ENCODE data around the gene PPARGC1A.

DNA sequence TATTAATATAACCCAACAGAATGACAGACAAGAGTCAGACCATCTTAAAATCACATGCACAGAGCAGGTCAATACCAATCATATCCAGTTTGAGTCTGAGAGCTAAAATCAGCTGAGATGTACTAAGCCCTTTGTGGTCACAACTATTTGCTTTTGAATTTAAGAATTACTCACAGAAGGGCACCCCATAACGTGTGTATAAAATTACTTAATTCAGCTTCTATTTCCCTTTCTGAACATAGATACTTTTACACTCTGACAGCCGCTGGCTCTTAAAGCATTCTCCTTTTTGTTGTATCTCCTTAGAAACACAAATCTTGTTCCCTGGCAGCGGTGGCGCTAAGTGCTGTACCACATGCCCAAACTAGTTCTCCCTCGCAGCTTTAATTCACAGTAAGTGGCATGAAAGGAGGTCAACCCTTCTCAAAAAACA is 14.8 kb upstream of the PPARGC1A start:
- no peak for TF ChIP-seq CTCF (conservative IDR thresholded peaks at IDR 0.05 in 1 of 2, IDR thresholded peaks at IDR 0.05 in 1 of 2; ENCODE audit: extremely low read depth in 1 of 2, insufficient read depth in 1 of 2, low read depth in 1 of 2, low read length in 2 of 2)
- no peak for TF ChIP-seq EZH2 (IDR thresholded peaks at IDR 0.05; ENCODE audit: borderline replicate concordance, low read length)

Measured in mammary epithelial cell (primary cell).